GM18868 (cell line): ENCODE measurements around the gene CCNT2.
"Not testable (repeated sequence)": the region's sequence is repeated elsewhere in the genome, so short reads cannot be mapped to it uniquely, and the experiment has no call there.

ENCODE experiments used
- ATAC-seq: cut with Tn5 transposase; IDR thresholded peaks from one replicate; pipeline ENCODE4 v1.9.1; 2021; ENCODE audit warnings: mild to moderate bottlenecking, moderate library complexity; ENCODE audit not compliant: unreplicated experiment

Gene CCNT2

DNA sequence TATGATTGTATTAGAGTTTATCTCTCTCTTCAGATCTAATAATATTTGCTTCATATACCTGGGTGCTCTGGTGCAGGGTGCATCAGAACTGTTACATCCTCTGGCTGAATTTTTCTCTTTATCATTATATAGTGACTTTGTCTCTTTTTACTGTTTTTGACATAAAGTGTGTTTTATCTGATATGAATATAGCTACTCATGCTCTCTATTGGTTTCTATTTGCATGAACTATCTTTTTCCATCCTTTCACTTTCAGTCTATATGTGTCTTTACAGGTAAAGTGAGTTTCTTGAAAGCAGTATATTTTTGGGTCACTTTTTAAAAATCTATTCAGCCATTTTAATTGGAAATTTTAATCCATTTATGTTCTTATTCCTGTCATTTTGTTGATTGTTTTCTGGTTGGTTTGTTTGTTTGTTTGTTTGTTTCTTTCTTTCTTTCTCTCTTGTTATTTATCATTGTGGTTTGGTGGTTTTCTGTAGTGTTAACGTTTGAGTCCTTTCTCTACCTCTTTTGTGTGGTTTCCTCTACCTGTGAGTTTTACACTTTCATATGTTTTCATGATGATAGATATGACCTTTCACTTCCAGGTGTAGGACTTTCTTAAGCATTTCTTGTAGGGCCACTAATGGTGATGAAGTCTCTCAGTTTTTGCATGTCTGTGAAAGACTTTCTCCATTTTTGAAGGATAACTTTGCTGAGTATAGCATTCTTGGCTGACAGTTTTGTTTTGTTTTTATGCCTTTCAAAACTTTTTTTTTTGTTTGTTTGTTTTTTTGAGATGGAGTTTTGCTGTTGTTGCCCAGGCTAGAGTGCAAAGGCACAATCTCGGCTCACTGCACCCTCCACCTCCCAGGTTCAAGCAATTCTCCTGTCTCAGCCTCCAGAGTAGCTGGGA, 54.9 kb downstream of the CCNT2 start:
- peak; percentile 39 for ATAC-seq

DNA sequence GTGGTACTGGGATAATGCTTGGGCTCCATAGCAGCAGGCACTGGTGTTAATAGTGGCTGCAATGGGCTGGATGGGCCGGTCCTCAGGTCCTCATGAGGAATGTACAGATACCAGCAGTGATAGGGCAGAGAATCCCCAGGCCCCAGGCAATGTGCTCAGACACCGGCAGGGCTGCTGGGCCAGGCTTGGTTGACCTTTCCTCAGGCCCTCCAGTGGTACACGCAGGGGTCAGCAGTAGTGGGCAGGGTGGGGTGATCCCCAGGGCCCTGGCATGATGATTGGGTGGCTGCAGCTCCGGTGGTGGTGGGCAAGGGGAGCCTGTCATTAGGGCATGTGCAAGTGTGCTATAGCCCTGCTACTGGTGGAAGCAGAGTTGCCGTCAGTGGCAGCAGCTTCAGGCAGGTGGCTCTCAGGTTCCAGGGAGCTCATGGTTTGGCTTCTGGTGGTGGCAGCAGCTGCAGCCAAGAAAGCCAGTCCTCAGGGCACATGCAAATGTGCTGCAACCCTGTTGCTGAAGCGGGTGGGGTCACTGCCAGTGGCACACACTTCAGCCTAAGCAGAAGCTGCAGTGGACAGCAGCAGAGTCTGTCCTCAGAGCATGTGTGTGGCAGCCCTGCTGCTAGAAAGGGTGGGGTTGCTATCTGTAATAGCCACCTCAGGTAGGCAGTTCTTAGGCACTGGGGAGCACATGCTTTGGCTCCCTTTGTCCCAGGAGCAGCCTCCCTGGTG, 56.8 kb downstream of the CCNT2 start:
- ATAC-seq: no peak

DNA sequence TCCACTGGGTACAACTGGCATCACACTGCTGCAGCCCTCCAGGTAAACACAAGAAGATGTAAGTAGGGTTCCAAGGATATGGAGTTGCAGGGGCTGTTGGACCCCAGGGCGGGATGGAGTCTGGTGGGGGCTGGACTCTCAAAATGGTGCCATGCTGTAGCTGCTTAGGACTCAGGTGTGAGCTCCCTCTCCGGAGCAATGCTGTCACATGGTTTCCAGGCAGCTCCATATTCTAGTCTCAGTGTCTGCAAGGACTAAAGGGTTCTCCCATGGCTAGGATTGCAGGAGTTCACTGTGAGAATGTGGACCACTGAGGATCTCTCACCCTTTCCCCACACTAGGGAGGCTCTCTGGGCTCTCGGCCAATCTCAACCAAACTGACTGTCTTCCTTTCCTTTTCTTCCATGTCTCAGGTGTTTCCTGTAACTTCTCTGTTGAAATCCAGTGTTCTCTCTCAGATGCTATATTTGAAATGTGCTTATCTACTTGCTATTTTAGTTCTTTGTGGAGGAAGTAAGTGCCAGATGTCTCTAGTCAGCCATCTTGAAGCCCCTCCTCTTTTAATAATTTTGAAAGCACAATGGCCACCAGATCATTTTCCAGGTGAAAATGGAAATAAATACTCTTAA, 57.6 kb downstream of the CCNT2 start:
- no peak for ATAC-seq

DNA sequence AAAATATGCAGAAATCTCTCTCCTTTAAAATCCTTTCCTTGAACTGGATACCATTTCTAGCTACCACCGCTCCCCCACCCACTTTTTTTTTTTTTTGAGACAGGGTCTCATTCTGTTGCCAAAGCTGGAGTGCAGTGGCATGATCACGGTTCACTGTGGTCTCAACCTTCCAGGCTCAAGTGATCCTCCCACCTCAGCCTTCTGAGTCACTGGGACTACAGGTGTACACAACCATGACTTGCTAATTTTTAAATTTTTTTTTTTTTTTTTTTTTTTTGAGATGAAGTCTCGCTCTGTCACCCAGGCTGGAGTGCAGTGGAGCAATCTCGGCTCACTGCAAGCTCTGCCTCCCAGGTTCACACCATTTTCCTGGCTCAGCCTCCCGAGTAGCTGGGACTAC, 58.5 kb downstream of the CCNT2 start:
- not testable (repeated sequence) for ATAC-seq

GRCh38 chr2:134979221-134979620, 60.6 kb downstream of the CCNT2 start:
- no peak for ATAC-seq

- no peak for ATAC-seq
Measured at GRCh38 chr2:134980639-134981038, 62.0 kb downstream of the CCNT2 start.

GRCh38 chr2:134982603-134983002, 64.0 kb downstream of the CCNT2 start:
- ATAC-seq: peak; percentile 47

GRCh38 chr2:134985061-134985460, 66.4 kb downstream of the CCNT2 start:
- ATAC-seq: no peak

- peak; percentile 40 for ATAC-seq
Measured at GRCh38 chr2:134988994-134989605, 70.5 kb downstream of the CCNT2 start.

GRCh38 chr2:134999521-134999920, 80.9 kb downstream of the CCNT2 start:
- ATAC-seq: no peak

DNA sequence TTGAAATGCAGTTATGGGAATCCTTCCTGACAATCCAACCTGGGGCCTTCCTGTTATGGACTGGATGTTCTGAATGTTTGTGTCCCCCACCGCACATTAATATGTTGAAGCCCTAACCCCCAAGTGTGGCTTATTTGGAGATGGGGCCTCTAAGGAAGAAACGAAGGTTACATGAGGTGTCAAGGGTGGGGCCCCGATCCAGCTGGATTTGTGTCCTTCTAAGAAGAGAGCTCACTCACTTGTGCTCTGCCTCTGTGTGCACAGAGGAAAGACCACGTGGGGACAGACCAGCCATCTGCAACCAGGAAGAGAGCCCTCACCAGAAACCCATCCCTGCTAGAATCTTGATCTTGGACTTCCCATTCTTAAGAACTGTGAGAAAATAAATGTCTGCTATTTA, 84.2 kb downstream of the CCNT2 start:
- ATAC-seq: no peak

DNA sequence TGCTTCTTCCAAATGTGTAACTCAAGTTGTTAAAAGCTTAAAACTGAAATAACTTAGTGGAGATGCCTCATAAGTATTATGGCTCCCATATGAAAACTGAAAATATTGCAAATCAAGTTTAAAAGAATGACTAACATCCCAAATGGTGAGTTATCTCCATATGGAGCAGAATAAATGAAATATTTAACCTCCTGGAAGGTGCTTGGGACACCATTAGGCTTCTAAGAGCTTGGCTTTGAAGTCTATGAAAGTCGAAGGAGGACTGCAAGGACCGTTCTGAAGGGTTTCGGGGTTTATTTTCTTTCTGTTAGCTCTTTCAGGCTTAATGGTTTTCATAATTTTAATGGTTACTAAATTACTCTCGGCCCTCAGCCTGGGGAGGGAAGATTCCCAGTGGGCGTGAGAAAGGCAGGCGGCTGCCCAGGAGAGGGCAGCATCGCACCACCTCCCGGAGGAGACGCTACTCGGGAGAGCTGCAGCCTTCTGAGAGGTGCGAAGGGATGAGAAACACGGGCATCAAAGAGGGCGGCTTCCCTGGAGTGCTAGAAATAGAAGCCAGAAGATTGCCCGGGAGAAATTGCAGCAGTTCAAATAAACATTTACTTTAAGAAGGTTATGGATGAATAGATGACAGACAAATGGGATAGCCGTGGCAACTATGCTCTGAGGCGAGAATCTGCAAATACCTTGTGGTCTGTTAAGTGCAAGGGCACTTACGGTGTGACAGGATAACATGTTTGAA, 85.6 kb downstream of the CCNT2 start:
- ATAC-seq: peak; percentile 87

GRCh38 chr2:135005753-135006152, 87.1 kb downstream of the CCNT2 start:
- no peak for ATAC-seq
